ENCODE measurements around the gene ORM2. TPM values are rescaled to one million over a fixed set of nuclear protein-coding genes. Genes with fewer than 3 reads are reported as not detected.

Gene ORM2
- total RNA-seq: not detected in 2 replicates

GRCh38 chr9:114329625-114330022, at the start of gene ORM2:
ORM2 (plus strand) TSS chr9:114329869; CDS start chr9:114329905, 36 bp downstream.

GRCh38 chr9:114322831-114323531, 6.7 kb upstream of the ORM2 start, which contains the start of gene ORM1:
ORM1 (plus strand) TSS chr9:114323098; CDS start chr9:114323134, 36 bp downstream.

Other genes with a start within 250 kb of the ORM2 start
- gene KIF12, start 230.6 kb upstream of the ORM2 start, total RNA-seq: under 0.01 and 0.38 TPM in 2 replicates
- gene COL27A1, start 174.3 kb upstream of the ORM2 start, total RNA-seq: 5.2 and 9.9 TPM in 2 replicates
- gene ORM1, start 6.8 kb upstream of the ORM2 start, total RNA-seq: not detected in 2 replicates
- 2.1 and 2.8 TPM in 2 replicates for gene AKNA, start 58.1 kb downstream of the ORM2 start, total RNA-seq
- 0.19 and 0.56 TPM in 2 replicates for gene WHRN, start 175.6 kb downstream of the ORM2 start, total RNA-seq